ENCODE results near the gene IL17REL. TPM values are rescaled to one million over a fixed set of nuclear protein-coding genes. Genes with fewer than 3 reads are reported as not detected.
A peak's percentile ranks its signal among the peaks of the same experiment; 100 is the strongest.

Gene IL17REL
- total and polyA plus RNA-seq, 2 of the 13 experiments (the other 11 are each of a cell fraction or from before 2014, with no cell fraction given), result not detected

- intact Hi-C loops (cut with micrococcal nuclease; ENCODE audit: unreplicated experiment), result no loop called here
- Histone ChIP-seq H2AFZ (ENCODE audit: low read length) (no peak overlapping the region), H3K27ac (ENCODE audit: extremely low read length, insufficient read depth, low read length) (no peak overlapping the region), H3K9ac (ENCODE audit: insufficient read depth, low read depth, low read length) (no peak overlapping the region), H4K20me1 (ENCODE audit: insufficient read depth, low read length) (no peaks in the 10 kb centered on the region), H3K79me2 (ENCODE audit: insufficient read depth, low read length) (no peaks in the 10 kb centered on the region), H3K36me3 (replicated peaks in 1 of 2; ENCODE audit: control insufficient read depth in 1 of 2, insufficient read depth in 2 of 2, low read length in 2 of 2) (no peaks in the 10 kb centered on the region), H3K4me3 (replicated peaks in 1 of 3; ENCODE audit: insufficient read depth in 1 of 3, low read depth in 2 of 3, low read length in 3 of 3) (no peak overlapping the region), H3K4me2 (ENCODE audit: low read depth, low read length) (no peak overlapping the region), H3K9me3 (ENCODE audit: low read length) (no peaks in the 10 kb centered on the region), H3K27me3 (ENCODE audit: control insufficient read depth in 1 of 2, insufficient read depth in 2 of 2, low read length in 2 of 2) (peaks cover 7 to 12% of the 10 kb centered on the region in 2 experiments; a peak in 4 of 5 replicates), H3K4me1 (ENCODE audit: insufficient read depth, low read length) (no peaks in the 10 kb centered on the region)
- TF ChIP-seq, protein P1, sequence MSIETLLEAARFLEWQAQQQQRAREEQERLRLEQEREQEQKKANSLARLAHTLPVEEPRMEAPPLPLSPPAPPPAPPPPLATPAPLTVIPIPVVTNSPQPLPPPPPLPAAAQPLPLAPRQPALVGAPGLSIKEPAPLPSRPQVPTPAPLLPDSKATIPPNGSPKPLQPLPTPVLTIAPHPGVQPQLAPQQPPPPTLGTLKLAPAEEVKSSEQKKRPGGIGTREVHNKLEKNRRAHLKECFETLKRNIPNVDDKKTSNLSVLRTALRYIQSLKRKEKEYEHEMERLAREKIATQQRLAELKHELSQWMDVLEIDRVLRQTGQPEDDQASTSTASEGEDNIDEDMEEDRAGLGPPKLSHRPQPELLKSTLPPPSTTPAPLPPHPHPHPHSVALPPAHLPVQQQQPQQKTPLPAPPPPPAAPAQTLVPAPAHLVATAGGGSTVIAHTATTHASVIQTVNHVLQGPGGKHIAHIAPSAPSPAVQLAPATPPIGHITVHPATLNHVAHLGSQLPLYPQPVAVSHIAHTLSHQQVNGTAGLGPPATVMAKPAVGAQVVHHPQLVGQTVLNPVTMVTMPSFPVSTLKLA (IDR thresholded peaks at IDR 0.05), result peak; percentile 25; the same call in 1 of the 2 replicates
- TF ChIP-seq ZNF737 (CRISPR knock-in tag; IDR thresholded peaks at IDR 0.05; ENCODE audit: borderline replicate concordance) (no peak), RBAK (CRISPR knock-in tag; IDR thresholded peaks at IDR 0.05) (no peak), ZC3H4 (CRISPR knock-in tag; IDR thresholded peaks at IDR 0.05; ENCODE audit: borderline replicate concordance) (no peak)
- WGBS (ENCODE audit: low lambda C conversion rate), result 70% methylated on average over 13 of the region's 14 CpGs
- FAIRE-seq (no peak), DNase-seq (ENCODE audit: low spot score) (no peak), ATAC-seq (no peak)
- CTCF ChIA-PET (ENCODE audit: low intra/inter-chr PET ratio, low total read pairs), result no interaction called here
- in situ Hi-C loops (cut with HindIII; ENCODE audit: extremely low pct_ligation_motif_present, low pct_unique_long_range_greater_than_20kb), result no loop called here
- POLR2A ChIA-PET, result no interaction called here
- BruUV-seq (replicated peaks), result no TSS peak
These were observed 13.9 kb downstream of the IL17REL start for GRCh38 chr22:49998718-49999062.

- 67% methylated on average over 10 of the region's 21 CpGs for WGBS (ENCODE audit: low lambda C conversion rate)
- intact Hi-C loops (cut with micrococcal nuclease; ENCODE audit: unreplicated experiment), result no loop called here
These were observed 14.4 kb downstream of the IL17REL start for GRCh38 chr22:49997932-49998717.

More at GRCh38 chr22:49997932-49998717, 14.4 kb downstream of the IL17REL start:
- ChIA-PET POLR2A (no interaction called here), CTCF (ENCODE audit: low intra/inter-chr PET ratio, low total read pairs) (no interaction called here)
- no peak for ATAC-seq
- Histone ChIP-seq H3K27me3 (ENCODE audit: control insufficient read depth in 1 of 2, insufficient read depth in 2 of 2, low read length in 2 of 2) (peaks cover 7 to 12% of the 10 kb centered on the region in 2 experiments; a peak in 4 of 5 replicates), H3K4me2 (ENCODE audit: low read depth, low read length) (no peak overlapping the region), H3K9ac (ENCODE audit: insufficient read depth, low read depth, low read length) (no peak overlapping the region), H3K4me1 (ENCODE audit: insufficient read depth, low read length) (peaks cover 2% of the 10 kb centered on the region), H2AFZ (ENCODE audit: low read length) (no peak overlapping the region), H3K9me3 (ENCODE audit: low read length) (no peaks in the 10 kb centered on the region), H3K79me2 (ENCODE audit: insufficient read depth, low read length) (no peaks in the 10 kb centered on the region), H3K27ac (ENCODE audit: extremely low read length, insufficient read depth, low read length) (no peak overlapping the region), H4K20me1 (ENCODE audit: insufficient read depth, low read length) (no peaks in the 10 kb centered on the region), H3K4me3 (replicated peaks in 1 of 3; ENCODE audit: insufficient read depth in 1 of 3, low read depth in 2 of 3, low read length in 3 of 3) (no peak overlapping the region), H3K36me3 (replicated peaks in 1 of 2; ENCODE audit: control insufficient read depth in 1 of 2, insufficient read depth in 2 of 2, low read length in 2 of 2) (no peaks in the 10 kb centered on the region)
- no peak for FAIRE-seq
- BruUV-seq (replicated peaks), result no TSS peak
- no peak for DNase-seq (ENCODE audit: low spot score)
- TF ChIP-seq ATF1 (CRISPR knock-in tag; IDR thresholded peaks at IDR 0.05) (no peak), CREB1 (IDR thresholded peaks at IDR 0.05) (peak; percentile 5; the same call in 1 of the 2 replicates), CREB1 (CRISPR knock-in tag; IDR thresholded peaks at IDR 0.05) (no peak)
- TF ChIP-seq, protein P1 (IDR thresholded peaks at IDR 0.05), result peak; percentile 59
- in situ Hi-C loops (cut with HindIII; ENCODE audit: extremely low pct_ligation_motif_present, low pct_unique_long_range_greater_than_20kb), result no loop called here

Data from HepG2 (cell line).